ENCODE data around the gene NID1.

Gene NID1

DNA sequence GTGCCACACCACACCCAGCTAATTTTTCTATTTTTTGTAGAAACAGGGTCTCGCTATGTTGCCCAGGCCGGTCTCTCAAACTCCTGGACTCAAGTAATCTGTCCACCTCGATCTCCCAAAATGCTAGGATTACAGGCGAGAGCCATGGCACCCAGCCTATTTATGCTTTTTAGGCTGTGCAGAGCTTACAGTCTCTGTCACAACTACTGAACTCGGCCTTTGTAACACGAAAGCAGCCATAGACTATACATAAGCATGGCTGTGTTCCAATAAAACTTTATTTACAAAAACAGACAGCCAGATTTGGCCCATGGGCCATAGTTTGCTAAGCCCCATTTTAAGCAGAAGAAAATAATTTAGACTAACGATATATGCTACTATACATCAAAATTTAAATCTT lies 54.4 kb downstream of the NID1 start:
- TF ChIP-seq RAD21 (IDR thresholded peaks at IDR 0.05; ENCODE audit: low read depth) (no peak), CREB1 (IDR thresholded peaks at IDR 0.05; ENCODE audit: low read depth) (no peak), EGR1 (IDR thresholded peaks at IDR 0.05) (no peak), TCF12 (IDR thresholded peaks at IDR 0.05; ENCODE audit: low read depth) (no peak), FOXM1 (IDR thresholded peaks at IDR 0.05; ENCODE audit: borderline replicate concordance, low read depth) (no peak), EP300 (IDR thresholded peaks at IDR 0.05; ENCODE audit: borderline replicate concordance) (no peak), TEAD4 (IDR thresholded peaks at IDR 0.05) (no peak), CEBPB (IDR thresholded peaks at IDR 0.05) (no peak), ZBTB7A (IDR thresholded peaks at IDR 0.05; ENCODE audit: low read depth) (no peak)
- TF ChIP-seq, protein P1, sequence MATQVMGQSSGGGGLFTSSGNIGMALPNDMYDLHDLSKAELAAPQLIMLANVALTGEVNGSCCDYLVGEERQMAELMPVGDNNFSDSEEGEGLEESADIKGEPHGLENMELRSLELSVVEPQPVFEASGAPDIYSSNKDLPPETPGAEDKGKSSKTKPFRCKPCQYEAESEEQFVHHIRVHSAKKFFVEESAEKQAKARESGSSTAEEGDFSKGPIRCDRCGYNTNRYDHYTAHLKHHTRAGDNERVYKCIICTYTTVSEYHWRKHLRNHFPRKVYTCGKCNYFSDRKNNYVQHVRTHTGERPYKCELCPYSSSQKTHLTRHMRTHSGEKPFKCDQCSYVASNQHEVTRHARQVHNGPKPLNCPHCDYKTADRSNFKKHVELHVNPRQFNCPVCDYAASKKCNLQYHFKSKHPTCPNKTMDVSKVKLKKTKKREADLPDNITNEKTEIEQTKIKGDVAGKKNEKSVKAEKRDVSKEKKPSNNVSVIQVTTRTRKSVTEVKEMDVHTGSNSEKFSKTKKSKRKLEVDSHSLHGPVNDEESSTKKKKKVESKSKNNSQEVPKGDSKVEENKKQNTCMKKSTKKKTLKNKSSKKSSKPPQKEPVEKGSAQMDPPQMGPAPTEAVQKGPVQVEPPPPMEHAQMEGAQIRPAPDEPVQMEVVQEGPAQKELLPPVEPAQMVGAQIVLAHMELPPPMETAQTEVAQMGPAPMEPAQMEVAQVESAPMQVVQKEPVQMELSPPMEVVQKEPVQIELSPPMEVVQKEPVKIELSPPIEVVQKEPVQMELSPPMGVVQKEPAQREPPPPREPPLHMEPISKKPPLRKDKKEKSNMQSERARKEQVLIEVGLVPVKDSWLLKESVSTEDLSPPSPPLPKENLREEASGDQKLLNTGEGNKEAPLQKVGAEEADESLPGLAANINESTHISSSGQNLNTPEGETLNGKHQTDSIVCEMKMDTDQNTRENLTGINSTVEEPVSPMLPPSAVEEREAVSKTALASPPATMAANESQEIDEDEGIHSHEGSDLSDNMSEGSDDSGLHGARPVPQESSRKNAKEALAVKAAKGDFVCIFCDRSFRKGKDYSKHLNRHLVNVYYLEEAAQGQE (IDR thresholded peaks at IDR 0.05; ENCODE audit: low read depth), result no peak
- TF ChIP-seq, protein P2, sequence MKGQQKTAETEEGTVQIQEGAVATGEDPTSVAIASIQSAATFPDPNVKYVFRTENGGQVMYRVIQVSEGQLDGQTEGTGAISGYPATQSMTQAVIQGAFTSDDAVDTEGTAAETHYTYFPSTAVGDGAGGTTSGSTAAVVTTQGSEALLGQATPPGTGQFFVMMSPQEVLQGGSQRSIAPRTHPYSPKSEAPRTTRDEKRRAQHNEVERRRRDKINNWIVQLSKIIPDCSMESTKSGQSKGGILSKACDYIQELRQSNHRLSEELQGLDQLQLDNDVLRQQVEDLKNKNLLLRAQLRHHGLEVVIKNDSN (IDR thresholded peaks at IDR 0.05), result no peak
- TF ChIP-seq, protein P3, sequence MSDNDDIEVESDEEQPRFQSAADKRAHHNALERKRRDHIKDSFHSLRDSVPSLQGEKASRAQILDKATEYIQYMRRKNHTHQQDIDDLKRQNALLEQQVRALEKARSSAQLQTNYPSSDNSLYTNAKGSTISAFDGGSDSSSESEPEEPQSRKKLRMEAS (IDR thresholded peaks at IDR 0.05), result no peak

DNA sequence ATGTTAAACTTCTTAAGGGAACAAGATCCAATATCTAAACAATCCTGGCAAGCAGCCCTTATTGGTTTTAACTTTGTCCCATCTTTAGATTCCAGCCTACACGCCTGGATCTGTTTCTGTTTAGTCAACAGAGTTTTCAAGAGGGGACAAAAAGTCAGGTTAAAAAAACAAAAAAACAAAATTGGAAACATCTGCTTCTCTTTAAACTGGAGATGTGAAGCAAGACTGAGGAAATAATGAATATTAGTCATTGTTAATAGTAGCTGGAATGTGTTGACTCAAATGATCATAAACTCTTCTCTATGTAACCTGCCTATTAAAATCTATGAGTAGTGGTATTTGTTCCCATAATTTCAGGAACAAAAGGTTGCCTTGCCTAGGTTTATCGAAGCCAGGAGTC lies 55.0 kb downstream of the NID1 start:
- TF ChIP-seq TEAD4 (IDR thresholded peaks at IDR 0.05) (no peak), ZBTB7A (IDR thresholded peaks at IDR 0.05; ENCODE audit: low read depth) (no peak), RAD21 (IDR thresholded peaks at IDR 0.05; ENCODE audit: low read depth) (no peak), EGR1 (IDR thresholded peaks at IDR 0.05) (no peak), CEBPB (IDR thresholded peaks at IDR 0.05) (no peak)
- TF ChIP-seq, protein P3 (IDR thresholded peaks at IDR 0.05), result no peak

DNA sequence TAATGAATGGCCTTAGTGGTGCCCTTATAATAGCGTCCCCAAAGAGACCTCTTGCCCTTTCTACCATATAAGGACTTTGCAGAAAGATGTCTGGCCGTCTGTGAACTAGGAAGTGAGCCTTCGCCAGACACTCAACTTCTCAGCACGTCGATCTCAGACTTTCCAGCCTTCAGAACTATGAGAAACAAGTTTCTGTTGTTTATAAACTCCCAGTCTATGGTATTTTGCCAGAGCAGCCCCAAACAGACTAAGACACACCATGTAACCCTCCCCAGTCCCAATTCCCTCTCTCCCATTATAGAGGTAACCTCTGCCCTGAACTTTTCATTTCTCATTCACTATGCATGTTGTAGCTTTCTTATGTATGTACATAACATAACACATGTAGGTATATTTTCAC lies 55.7 kb downstream of the NID1 start:
- TF ChIP-seq TEAD4 (IDR thresholded peaks at IDR 0.05), result no peak
- TF ChIP-seq, protein P2 (IDR thresholded peaks at IDR 0.05), result no peak
- no peak for TF ChIP-seq CEBPB (IDR thresholded peaks at IDR 0.05)
- no peak for TF ChIP-seq ZBTB7A (IDR thresholded peaks at IDR 0.05; ENCODE audit: low read depth)
- TF ChIP-seq, protein P3 (IDR thresholded peaks at IDR 0.05), result no peak
- no peak for TF ChIP-seq TAF1 (IDR thresholded peaks at IDR 0.05; ENCODE audit: low read depth)
- no peak for TF ChIP-seq NFIC (IDR thresholded peaks at IDR 0.05)
- TF ChIP-seq, protein P1 (IDR thresholded peaks at IDR 0.05; ENCODE audit: low read depth), result no peak
- no peak for TF ChIP-seq TCF12 (IDR thresholded peaks at IDR 0.05; ENCODE audit: low read depth)
- no peak for TF ChIP-seq RAD21 (IDR thresholded peaks at IDR 0.05; ENCODE audit: low read depth)
- TF ChIP-seq FOXM1 (IDR thresholded peaks at IDR 0.05; ENCODE audit: borderline replicate concordance, low read depth), result no peak
- no peak for TF ChIP-seq EP300 (IDR thresholded peaks at IDR 0.05; ENCODE audit: borderline replicate concordance)

DNA sequence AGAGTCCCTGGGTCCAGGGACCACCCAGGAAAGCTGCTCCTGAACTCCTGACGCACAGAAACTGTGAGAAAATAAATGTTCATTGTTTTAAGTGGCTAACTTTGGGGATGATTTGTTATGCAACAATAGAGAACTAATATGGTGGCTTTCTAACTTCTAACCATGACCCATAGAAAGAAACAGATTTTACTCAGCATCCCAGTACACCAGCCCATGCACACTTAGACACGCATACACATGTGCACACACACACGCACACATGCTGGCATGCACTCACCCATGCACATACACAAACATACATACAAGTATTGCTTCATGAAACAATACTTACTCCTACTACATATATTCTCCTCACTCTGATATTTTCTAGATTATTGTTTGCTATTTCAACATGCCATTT lies 57.1 kb downstream of the NID1 start:
- TF ChIP-seq TAF1 (IDR thresholded peaks at IDR 0.05; ENCODE audit: low read depth), result no peak
- TF ChIP-seq, protein P3 (IDR thresholded peaks at IDR 0.05), result no peak
- TF ChIP-seq, protein P2 (IDR thresholded peaks at IDR 0.05), result no peak
- no peak for TF ChIP-seq CEBPB (IDR thresholded peaks at IDR 0.05)
- TF ChIP-seq NFIC (IDR thresholded peaks at IDR 0.05), result no peak
- TF ChIP-seq TEAD4 (IDR thresholded peaks at IDR 0.05), result no peak
- TF ChIP-seq CREB1 (IDR thresholded peaks at IDR 0.05; ENCODE audit: low read depth), result no peak
- TF ChIP-seq EGR1 (IDR thresholded peaks at IDR 0.05), result no peak
- TF ChIP-seq ZBTB7A (IDR thresholded peaks at IDR 0.05; ENCODE audit: low read depth), result no peak
- TF ChIP-seq FOXM1 (IDR thresholded peaks at IDR 0.05; ENCODE audit: borderline replicate concordance, low read depth), result no peak
- TF ChIP-seq, protein P1 (IDR thresholded peaks at IDR 0.05; ENCODE audit: low read depth), result no peak
- TF ChIP-seq TCF12 (IDR thresholded peaks at IDR 0.05; ENCODE audit: low read depth), result no peak
- no peak for TF ChIP-seq YY1 (IDR thresholded peaks at IDR 0.05; ENCODE audit: low read depth)
- no peak for TF ChIP-seq RAD21 (IDR thresholded peaks at IDR 0.05; ENCODE audit: low read depth)
- no peak for TF ChIP-seq EP300 (IDR thresholded peaks at IDR 0.05; ENCODE audit: borderline replicate concordance)
